Neural crest cell (in vitro differentiated cells): ENCODE results near the gene NUDT14. TPM values are rescaled to one million over a fixed set of nuclear protein-coding genes. Genes with fewer than 3 reads are reported as not detected.

Source experiments
- DNase-seq: peaks from one replicate; pipeline ENCODE4 v3.0.0; 2021; ENCODE audit warnings: low read depth, mixed read lengths, low spot score
- H3K27ac Mint-ChIP-seq: one replicate; pipeline ENCODE4 v1.8.0; 2021; ENCODE audit warnings: mild to moderate bottlenecking, mixed read lengths; ENCODE audit not compliant: unreplicated experiment
- H3K27me3 Mint-ChIP-seq: 2 replicates; pipeline ENCODE4 v1.8.0; 2021; ENCODE audit warnings: low read depth, mild to moderate bottlenecking, mixed read lengths
- H3K36me3 Mint-ChIP-seq: 2 replicates; pipeline ENCODE4 v1.8.0; 2021; ENCODE audit warnings: low read depth, mild to moderate bottlenecking, mixed read lengths
- H3K4me1 Mint-ChIP-seq: 2 replicates; pipeline ENCODE4 v1.8.0; 2021; ENCODE audit warnings: mixed read lengths
- H3K4me3 Mint-ChIP-seq: one replicate; pipeline ENCODE4 v1.8.0; 2021; ENCODE audit warnings: mild to moderate bottlenecking, mixed read lengths
- H3K9me3 Mint-ChIP-seq: 2 replicates; pipeline ENCODE4 v1.8.0; 2021; ENCODE audit warnings: mixed read lengths
- total RNA-seq: library from RNA; stranded (reverse); gene quantifications from 2 replicates; pipeline ENCODE4 v1.2.1, GENCODE V29; 2021
- TF ChIP-seq, protein P1 (sequence below): fragments of 200-600 bp; sonication (generic); conservative IDR thresholded peaks from 2 replicates; pipeline ENCODE4 v1.5.0; 2021; ENCODE audit warnings: antibody characterized with exemption, mild to moderate bottlenecking

NUDT14 gene
- total RNA-seq, 1 donor from 2014 or later: 25.6 TPM

DNA sequence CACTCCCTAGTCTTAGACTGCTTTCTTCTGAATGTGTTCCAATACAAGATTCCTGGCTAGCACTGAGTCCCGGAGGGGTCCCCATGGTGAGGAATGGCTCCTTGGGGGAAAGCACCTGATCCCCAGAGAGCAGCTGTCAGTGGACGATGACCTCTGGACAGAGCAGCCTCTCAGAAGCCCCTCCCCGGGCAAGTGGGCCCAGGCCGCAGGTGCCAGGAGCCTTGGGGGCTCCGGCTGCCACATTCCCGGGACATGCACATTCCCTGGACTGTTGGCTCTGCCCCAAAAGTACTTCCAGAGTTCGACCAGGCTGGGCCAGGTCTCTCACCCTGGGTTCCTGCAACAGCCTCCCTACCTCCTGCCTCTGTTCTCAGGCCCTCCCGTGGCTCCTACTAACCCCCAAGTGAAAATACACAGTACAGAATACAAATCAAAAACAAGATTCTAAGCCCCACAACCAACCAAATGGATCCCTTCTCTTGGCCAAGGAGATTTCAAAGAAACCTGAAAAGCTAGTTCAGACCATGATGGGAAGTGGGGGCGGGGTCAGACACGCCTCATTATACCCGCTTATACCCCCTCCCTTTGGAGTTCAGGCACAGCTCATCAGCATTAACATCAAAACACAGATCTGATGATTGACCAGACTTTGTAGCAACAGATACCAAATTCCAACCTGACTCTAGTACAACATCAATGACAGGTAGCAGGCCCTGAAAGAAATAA lies 43.9 kb upstream of the NUDT14 start:
- Mint-ChIP-seq H3K9me3 (no peaks in the 10 kb centered on the region), H3K4me1 (peaks cover 6% of the 10 kb centered on the region), H3K27me3 (no peaks in the 10 kb centered on the region), H3K27ac (no peak overlapping the region), H3K4me3 (no peak overlapping the region), H3K36me3 (peaks cover 22% of the 10 kb centered on the region)
- DNase-seq: no peak
- TF ChIP-seq, protein P1, sequence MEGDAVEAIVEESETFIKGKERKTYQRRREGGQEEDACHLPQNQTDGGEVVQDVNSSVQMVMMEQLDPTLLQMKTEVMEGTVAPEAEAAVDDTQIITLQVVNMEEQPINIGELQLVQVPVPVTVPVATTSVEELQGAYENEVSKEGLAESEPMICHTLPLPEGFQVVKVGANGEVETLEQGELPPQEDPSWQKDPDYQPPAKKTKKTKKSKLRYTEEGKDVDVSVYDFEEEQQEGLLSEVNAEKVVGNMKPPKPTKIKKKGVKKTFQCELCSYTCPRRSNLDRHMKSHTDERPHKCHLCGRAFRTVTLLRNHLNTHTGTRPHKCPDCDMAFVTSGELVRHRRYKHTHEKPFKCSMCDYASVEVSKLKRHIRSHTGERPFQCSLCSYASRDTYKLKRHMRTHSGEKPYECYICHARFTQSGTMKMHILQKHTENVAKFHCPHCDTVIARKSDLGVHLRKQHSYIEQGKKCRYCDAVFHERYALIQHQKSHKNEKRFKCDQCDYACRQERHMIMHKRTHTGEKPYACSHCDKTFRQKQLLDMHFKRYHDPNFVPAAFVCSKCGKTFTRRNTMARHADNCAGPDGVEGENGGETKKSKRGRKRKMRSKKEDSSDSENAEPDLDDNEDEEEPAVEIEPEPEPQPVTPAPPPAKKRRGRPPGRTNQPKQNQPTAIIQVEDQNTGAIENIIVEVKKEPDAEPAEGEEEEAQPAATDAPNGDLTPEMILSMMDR: no peak

DNA sequence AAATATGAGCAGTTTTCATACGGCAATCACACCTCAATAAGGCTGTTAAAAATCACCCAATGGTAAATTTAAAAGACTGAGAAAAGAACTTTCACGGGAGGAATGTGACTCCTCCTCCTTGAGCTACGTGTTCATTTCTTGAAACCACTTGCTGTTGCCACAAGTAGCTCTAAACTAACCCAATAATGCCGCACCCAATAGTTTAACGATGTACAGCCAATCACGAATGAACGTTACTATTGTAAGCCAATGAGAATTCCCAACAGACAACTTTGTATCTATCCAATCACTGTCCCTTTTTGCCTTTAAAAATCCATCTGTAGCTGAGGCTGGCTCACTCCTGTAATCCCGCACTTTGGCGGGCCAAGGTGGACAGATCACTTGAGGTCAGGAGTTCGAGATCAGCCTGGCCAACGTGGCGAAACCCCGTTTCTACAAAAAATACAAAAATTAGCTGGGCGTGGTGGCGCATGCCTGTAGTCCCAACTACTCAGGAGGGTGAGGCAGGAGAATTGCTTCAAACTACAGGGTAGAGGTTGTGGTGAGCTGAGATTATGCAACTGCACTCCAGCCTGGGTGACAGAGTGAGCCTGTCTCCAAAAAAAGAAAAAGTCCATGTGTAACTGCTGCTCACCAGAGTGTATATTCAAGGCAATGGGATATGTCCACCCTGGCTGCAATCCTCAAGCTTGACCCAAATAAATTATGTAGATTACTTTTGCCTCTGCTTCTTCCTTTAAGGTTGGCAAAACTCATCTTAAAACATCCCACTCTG lies 42.8 kb upstream of the NUDT14 start:
- no peaks in the 10 kb centered on the region for H3K27me3 Mint-ChIP-seq
- peaks cover 22% of the 10 kb centered on the region for H3K36me3 Mint-ChIP-seq
- TF ChIP-seq, protein P1: no peak
- peaks cover 6% of the 10 kb centered on the region for H3K4me1 Mint-ChIP-seq
- no peak for DNase-seq
- H3K9me3 Mint-ChIP-seq: no peaks in the 10 kb centered on the region
- H3K4me3 Mint-ChIP-seq: no peak overlapping the region
- H3K27ac Mint-ChIP-seq: no peak overlapping the region

DNA sequence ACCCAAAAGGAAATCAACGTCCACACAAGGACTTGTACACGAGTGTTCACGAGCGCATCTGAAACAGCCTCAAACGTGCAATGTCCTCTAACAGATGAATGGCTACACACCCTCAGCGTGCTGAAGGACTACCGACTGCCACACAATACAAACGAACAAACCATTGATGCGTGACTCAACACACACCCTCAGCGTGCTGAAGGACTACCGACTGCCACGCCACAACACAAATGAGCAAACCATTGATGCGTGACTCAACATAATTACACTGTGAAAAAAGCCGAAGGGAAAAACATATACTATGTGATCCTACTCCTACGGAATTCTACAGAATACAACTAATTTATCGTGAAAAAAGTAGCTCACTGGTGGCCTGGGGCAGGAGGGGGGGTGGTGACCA lies 42.1 kb upstream of the NUDT14 start:
- Mint-ChIP-seq H3K9me3 (no peaks in the 10 kb centered on the region), H3K4me3 (no peak overlapping the region), H3K27ac (peak overlapping the region; percentile 59), H3K27me3 (no peaks in the 10 kb centered on the region), H3K36me3 (peaks cover 22% of the 10 kb centered on the region), H3K4me1 (peaks cover 6% of the 10 kb centered on the region)
- TF ChIP-seq, protein P1: no peak
- DNase-seq: no peak

DNA sequence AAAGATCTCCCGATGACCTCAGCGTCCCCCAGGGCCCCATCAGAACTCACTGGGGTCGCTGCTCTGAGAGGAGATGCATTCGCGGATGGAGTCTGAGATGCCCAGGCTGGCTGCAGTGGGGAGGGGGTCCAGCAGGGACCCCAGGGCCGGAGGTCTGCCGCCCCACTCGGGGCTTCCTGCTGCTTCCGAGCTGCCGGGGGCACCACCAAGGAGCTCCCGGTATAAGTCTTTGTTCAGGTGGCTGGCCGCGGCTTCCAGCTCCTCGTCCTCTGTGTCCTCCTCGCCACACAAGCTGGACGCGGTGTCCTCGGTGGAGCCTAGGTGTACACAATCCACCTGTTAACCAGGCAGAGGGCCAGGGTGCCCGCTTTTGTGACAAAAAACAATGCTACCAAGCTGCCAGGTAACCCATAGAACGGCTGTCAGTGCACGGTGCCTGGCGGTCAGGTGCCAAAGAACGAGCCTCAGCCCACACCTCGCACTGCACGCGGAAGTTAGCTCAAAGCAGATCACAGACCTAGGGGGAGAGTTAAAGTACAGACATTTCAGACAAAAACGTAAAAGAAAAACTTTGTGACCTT lies 40.6 kb upstream of the NUDT14 start:
- no peaks in the 10 kb centered on the region for H3K27me3 Mint-ChIP-seq
- H3K4me3 Mint-ChIP-seq: no peak overlapping the region
- DNase-seq: no peak
- TF ChIP-seq, protein P1: no peak
- H3K4me1 Mint-ChIP-seq: peaks cover 6% of the 10 kb centered on the region
- peaks cover 18% of the 10 kb centered on the region for H3K36me3 Mint-ChIP-seq
- H3K9me3 Mint-ChIP-seq: no peaks in the 10 kb centered on the region
- H3K27ac Mint-ChIP-seq: no peak overlapping the region

DNA sequence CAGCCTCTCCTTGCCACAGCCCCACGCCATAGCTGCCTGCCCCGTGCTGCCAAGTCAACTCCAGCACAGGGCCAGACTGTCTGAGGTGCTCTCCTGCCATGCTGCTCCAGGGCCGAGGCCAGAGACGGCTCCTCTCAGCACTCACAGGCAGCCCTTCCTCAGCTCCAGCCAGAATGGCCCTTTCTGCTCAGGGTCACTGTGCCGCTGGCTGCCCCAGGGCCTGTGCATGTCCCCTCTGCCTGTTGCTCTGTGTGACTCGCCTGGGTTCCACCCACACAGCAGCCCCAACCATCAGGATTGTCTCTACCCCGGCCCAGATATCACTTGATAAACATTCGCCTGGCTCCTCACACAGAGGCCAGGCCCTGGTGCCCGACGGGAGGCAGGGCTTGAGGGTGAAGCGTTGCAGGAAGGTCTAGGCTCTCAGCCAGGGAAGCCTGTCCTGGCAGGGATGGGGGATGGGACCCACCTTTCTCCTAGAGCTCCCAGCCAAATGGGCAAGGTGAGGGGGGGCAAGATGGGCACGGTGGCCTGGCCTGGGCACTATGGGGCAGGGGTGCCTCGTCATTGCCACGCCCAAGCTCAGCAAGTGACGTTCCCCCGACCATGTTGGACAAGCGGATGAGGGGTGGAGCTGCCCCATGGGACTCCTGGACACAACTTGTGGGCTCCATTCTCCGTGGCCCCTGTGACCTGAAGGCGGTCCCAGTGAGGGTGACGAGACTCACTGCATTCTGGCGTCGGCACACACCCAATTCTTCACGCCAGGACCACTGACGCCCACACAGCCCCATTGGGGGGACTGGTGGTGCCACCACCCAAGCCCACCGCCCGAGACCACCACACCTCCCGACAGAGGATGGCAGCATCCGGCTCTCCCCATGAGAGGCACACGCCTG lies 39.8 kb upstream of the NUDT14 start:
- peak overlapping the region; percentile 27 for H3K27ac Mint-ChIP-seq
- H3K27me3 Mint-ChIP-seq: no peaks in the 10 kb centered on the region
- H3K9me3 Mint-ChIP-seq: no peaks in the 10 kb centered on the region
- DNase-seq: no peak
- TF ChIP-seq, protein P1: no peak
- H3K36me3 Mint-ChIP-seq: peaks cover 19% of the 10 kb centered on the region
- H3K4me3 Mint-ChIP-seq: no peak overlapping the region
- peaks cover 6% of the 10 kb centered on the region for H3K4me1 Mint-ChIP-seq
